Right atrium auricular region (tissue), 2 donors: ENCODE measurements around the gene LIPI. TPM values are rescaled to one million over a fixed set of nuclear protein-coding genes. Genes with fewer than 3 reads are reported as not detected.

Experiments
- DNase-seq: peaks from one replicate; pipeline ENCODE4 v3.0.0-alpha.2; 2019; ENCODE audit warnings: low spot score
- H3K27ac ChIP-seq, 2 donors: fragments of 200-600 bp; sonication (generic); 1 replicate in 1 of 2; 2 replicates in 1 of 2; pipeline ENCODE4 v1.5.1; 2016 to 2019
- H3K27me3 ChIP-seq, 2 donors: fragments of 200-600 bp; sonication (generic); one replicate each; pipeline versions ENCODE4 v1.5.1 to v1.6.0; 2017 to 2019
- H3K36me3 ChIP-seq: fragments of 200-600 bp; sonication (generic); one replicate; pipeline ENCODE4 v1.5.1; 2016
- H3K4me1 ChIP-seq, 2 donors: fragments of 200-600 bp; sonication (generic); one replicate each; pipeline versions ENCODE4 v1.5.1 to v1.6.0; 2017 to 2019
- H3K4me3 ChIP-seq, 2 donors: fragments of 200-600 bp; sonication (generic); 1 replicate in 1 of 2; 2 replicates in 1 of 2; pipeline ENCODE4 v1.5.1; 2017 to 2019; ENCODE audit warnings: mild to moderate bottlenecking in 1 of 2, moderate library complexity in 1 of 2
- H3K9me3 ChIP-seq, 2 donors: fragments of 200-600 bp; sonication (generic); one replicate each; pipeline ENCODE4 v1.5.1; 2019
- total RNA-seq, 2 donors: library from RNA; depleted of rRNA; stranded (reverse); fragments of >200 nt; gene quantifications; one replicate each; pipeline ENCODE4 v1.1.0, GENCODE V29; 2016
- TF ChIP-seq, protein P1 (sequence below), 2 donors: fragments of 200-600 bp; sonication (generic); IDR thresholded peaks; one replicate each; pipeline ENCODE4 v1.5.1; 2019; ENCODE audit warnings: antibody characterized with exemption in 2 of 2

The LIPI gene
- total RNA-seq, 2 donors from 2014 or later = not detected

DNA sequence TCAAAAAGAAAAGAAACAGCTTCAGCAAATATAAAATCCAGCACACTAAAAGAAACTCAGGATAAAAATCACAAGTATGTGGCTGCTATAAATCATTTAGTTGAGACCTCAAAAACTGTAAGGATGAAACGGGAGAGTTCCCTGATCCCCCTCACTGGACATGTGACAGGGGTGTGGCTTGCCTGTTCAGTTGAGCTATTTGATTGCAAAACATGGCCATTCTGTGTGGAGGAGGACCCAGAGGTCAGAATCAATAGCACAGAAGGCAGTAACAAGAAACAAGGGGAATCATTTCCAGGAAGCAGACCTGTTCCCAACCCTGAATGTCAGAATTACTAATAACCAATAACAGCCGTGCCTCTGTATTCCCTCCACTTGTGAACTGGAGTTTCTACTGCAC, 33.1 kb upstream of the LIPI start:
- Histone ChIP-seq H3K27ac (no peak overlapping the region), H3K4me1 (no peaks in the 10 kb centered on the region), H3K4me3 (no peak overlapping the region), H3K9me3 (no peaks in the 10 kb centered on the region), H3K36me3 (no peaks in the 10 kb centered on the region), H3K27me3 (no peaks in the 10 kb centered on the region)
- TF ChIP-seq, protein P1, sequence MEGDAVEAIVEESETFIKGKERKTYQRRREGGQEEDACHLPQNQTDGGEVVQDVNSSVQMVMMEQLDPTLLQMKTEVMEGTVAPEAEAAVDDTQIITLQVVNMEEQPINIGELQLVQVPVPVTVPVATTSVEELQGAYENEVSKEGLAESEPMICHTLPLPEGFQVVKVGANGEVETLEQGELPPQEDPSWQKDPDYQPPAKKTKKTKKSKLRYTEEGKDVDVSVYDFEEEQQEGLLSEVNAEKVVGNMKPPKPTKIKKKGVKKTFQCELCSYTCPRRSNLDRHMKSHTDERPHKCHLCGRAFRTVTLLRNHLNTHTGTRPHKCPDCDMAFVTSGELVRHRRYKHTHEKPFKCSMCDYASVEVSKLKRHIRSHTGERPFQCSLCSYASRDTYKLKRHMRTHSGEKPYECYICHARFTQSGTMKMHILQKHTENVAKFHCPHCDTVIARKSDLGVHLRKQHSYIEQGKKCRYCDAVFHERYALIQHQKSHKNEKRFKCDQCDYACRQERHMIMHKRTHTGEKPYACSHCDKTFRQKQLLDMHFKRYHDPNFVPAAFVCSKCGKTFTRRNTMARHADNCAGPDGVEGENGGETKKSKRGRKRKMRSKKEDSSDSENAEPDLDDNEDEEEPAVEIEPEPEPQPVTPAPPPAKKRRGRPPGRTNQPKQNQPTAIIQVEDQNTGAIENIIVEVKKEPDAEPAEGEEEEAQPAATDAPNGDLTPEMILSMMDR (IDR thresholded peaks at IDR 0.05) = no peak
- DNase-seq = no peak

DNA sequence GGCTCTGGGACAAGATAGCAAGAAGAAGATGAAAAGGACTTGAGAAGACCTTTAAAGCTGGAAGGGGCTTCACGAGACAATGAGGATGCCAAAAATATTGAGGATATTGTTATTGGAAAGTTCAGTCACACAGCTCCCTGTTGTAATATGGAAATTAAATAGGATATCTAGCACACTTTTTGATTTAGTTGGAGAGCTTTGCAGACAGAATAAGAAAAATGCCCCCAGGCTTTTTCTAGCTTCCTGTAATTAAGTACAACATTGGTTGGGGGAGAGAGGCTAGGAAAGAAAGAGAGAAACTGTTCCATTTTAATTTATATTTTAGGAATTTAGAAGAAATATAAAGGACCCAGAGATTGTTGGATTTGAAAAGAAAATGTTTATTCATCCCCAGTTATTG, 32.7 kb upstream of the LIPI start:
- no peaks in the 10 kb centered on the region for H3K27me3 ChIP-seq
- no peak overlapping the region for H3K27ac ChIP-seq
- no peak overlapping the region for H3K4me3 ChIP-seq
- DNase-seq = no peak
- no peaks in the 10 kb centered on the region for H3K9me3 ChIP-seq
- H3K36me3 ChIP-seq = no peaks in the 10 kb centered on the region
- TF ChIP-seq, protein P1 (IDR thresholded peaks at IDR 0.05) = no peak
- no peaks in the 10 kb centered on the region for H3K4me1 ChIP-seq

DNA sequence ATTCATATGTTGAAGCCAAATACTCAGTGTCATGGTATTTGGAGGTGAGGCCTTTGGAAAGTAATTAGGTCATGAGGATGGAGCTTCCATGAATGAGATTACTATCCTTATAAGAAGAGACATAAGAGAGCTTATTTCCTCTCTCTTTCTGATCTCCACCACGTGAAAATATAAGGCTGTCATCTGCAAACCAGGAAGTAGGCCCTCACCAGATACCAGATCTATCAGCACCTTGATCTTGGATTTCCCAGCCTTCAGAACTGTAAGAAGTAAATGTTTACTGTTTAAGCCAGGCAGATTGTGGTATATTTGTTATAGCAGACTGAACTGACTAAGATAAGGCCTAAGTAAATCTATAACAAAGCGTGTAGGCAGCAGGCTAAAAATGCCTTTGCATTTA, 30.5 kb upstream of the LIPI start:
- no peaks in the 10 kb centered on the region for H3K9me3 ChIP-seq
- no peak for DNase-seq
- no peaks in the 10 kb centered on the region for H3K36me3 ChIP-seq
- H3K27me3 ChIP-seq = no peaks in the 10 kb centered on the region
- H3K27ac ChIP-seq = no peak overlapping the region
- no peaks in the 10 kb centered on the region for H3K4me1 ChIP-seq
- TF ChIP-seq, protein P1 (IDR thresholded peaks at IDR 0.05) = no peak
- no peak overlapping the region for H3K4me3 ChIP-seq

DNA sequence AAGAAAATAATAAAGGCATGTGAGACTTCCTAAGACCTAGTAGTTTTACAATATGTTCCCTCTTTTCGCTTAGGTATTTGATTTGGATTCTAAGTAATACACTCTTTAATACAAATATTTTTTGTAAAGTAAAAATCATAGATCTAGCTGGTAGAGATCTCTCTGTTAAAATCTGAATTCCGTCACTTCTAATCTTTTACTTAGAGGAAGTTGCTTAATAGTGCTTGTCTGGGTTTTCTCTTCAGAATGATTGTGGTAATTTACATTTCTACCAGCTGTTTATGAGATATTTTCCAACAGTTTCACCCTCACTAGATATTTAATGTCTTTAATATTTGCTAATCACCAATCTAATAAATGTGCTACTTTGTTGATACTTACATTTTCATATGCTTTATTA, 28.5 kb upstream of the LIPI start:
- H3K27me3 ChIP-seq = no peaks in the 10 kb centered on the region
- no peak for DNase-seq
- TF ChIP-seq, protein P1 (IDR thresholded peaks at IDR 0.05) = no peak
- H3K27ac ChIP-seq = no peak overlapping the region
- no peak overlapping the region for H3K4me3 ChIP-seq
- no peaks in the 10 kb centered on the region for H3K4me1 ChIP-seq
- no peaks in the 10 kb centered on the region for H3K9me3 ChIP-seq
- no peaks in the 10 kb centered on the region for H3K36me3 ChIP-seq

DNA sequence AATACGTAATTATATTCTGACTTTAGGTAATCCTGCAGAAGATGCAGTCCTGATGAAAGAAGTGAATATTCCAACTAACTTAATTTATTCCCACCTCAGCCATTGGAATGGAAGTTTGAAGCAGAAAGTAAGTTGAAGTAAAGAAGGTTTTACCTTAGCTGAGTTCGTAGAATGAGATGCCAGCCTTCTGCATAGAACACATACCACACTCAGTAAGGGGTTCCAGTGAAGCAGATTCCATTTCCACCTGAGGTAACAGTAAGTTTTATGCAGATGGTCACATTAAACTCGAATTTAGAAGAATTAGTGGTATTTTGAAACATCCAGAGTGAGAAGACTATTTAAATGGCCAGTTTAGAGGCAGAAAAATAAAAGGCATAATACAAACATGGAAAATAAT, 25.4 kb upstream of the LIPI start:
- Histone ChIP-seq H3K4me1 (no peaks in the 10 kb centered on the region), H3K36me3 (no peaks in the 10 kb centered on the region), H3K27ac (no peak overlapping the region), H3K9me3 (no peaks in the 10 kb centered on the region), H3K4me3 (no peak overlapping the region), H3K27me3 (no peaks in the 10 kb centered on the region)
- TF ChIP-seq, protein P1 (IDR thresholded peaks at IDR 0.05) = no peak
- no peak for DNase-seq

DNA sequence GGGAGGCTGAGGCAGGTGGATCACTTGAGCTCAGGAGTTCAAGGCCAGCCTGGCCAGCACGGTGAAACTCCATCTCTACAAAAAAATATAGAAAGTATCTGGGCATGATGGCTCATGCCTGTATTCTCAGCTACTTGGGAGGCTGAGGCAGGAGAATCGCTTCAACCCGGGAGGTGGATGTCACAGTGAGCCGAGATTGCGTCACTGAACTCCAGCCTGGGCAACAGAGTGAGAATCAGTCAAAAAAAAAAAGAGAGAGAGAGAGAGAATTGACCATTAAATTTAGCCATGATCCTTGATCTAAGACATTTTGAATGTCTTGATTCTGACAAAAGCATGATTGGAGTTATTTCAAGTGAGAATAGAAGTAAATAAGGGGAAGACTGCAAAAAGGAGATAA, 24.3 kb upstream of the LIPI start:
- Histone ChIP-seq H3K9me3 (no peaks in the 10 kb centered on the region), H3K4me3 (no peak overlapping the region), H3K27me3 (no peaks in the 10 kb centered on the region), H3K4me1 (no peaks in the 10 kb centered on the region), H3K36me3 (no peaks in the 10 kb centered on the region), H3K27ac (no peak overlapping the region)
- DNase-seq = no peak
- TF ChIP-seq, protein P1 (IDR thresholded peaks at IDR 0.05) = no peak
